DMS 273 (cell line): ENCODE measurements around the gene TMEM31.
A peak's percentile ranks its signal among the peaks of the same experiment; 100 is the strongest.
"Not testable (repeated sequence)": the region's sequence is repeated elsewhere in the genome, so short reads cannot be mapped to it uniquely, and the experiment has no call there.

Source experiments
- DNase-seq: peaks from one replicate; lab custom pipeline; 2025; ENCODE audit not compliant: unreplicated experiment; lab: John Stamatoyannopoulos, UW

Gene TMEM31

GRCh38 chrX:103722505-103722904 lies 11.8 kb downstream of the TMEM31 start:
- peak; percentile 28 for DNase-seq

GRCh38 chrX:103726477-103726876 lies 15.8 kb downstream of the TMEM31 start:
- peak; percentile 30 for DNase-seq

DNA sequence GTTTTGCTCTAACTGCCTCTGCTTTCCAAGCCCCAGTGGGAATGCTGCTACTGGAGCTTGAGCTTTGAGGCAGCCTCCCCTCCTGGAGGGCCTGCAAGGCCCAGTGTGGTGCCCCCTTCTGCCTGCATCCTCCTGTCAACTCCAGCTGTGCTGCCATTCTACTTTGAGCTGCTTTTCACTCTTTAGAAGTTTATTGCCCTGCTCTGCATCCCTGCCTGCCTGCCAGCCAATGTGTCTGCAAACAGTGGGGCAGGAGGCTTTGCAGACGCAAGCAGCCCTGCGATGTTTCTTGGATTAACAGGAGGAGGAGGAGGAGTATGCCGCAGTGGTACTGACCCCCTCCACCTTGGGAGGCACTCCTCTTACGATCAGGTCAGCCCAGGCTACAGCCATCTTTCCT lies 16.4 kb downstream of the TMEM31 start:
- DNase-seq: no peak

- no peak for DNase-seq
These were observed 18.3 kb downstream of the TMEM31 start for GRCh38 chrX:103729015-103729414.

DNA sequence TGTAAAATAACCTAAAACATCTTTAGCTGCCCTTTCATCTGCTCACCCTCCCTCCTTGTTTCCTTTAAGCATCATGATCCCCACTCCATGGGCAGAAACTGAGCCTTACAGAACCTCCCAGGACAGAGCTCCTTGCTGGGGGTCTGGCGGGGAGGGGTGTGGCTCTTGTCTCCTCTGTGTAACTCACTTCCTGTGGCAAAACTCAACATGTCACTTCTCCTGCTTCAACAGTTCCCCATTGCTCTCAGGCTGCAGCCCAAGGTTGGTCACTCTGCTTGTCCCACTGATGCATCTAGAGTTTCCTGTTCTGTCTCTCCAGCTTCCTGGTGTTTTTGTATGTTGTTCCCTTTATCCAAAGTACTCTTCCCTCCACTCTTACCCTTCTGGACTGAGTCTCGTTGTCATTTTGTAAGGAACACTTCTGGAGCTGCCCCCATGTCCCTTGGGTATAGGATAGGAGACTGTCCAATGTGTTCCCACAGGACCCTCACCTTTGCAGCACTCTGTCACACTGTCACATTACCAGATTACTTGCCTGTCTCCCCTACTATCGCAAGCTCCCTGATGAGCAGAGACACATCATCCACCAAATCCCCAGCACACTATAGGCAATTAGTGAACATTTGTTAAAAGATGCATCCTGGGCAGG lies 19.6 kb downstream of the TMEM31 start:
- no peak for DNase-seq

DNA sequence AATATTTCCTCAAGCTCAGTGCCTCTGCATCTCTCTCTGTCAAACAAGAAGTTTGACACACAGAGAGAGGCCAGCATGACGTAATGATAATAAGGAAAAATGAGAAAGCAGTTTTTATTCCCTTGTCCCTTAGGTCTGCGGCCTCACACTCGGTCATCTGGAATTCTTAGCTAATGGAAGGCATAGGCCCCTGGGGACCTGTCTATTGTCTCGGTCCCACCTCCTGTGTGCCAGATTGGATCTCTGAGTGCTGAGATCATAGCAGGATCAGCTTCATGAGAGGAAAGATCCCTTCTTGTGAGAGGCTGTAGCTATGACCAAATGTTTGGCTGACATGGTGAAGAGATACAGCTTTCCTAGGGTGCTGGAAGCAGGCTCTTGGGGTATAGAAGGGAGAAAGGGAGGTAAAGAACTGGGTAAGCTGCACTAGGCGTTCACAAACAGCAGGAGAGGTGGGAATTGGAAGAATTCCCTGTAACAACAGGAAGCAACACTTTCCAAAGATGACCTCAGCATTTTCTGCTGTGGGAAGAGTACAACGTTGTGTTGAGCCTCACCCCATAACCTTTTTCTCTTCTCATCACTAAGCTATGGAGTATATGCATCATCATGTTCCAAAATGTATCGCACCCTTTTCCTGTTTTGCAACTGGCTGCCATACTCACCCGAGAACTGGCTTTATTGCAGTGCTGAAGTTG lies 20.2 kb downstream of the TMEM31 start:
- peak; percentile 13 for DNase-seq

DNA sequence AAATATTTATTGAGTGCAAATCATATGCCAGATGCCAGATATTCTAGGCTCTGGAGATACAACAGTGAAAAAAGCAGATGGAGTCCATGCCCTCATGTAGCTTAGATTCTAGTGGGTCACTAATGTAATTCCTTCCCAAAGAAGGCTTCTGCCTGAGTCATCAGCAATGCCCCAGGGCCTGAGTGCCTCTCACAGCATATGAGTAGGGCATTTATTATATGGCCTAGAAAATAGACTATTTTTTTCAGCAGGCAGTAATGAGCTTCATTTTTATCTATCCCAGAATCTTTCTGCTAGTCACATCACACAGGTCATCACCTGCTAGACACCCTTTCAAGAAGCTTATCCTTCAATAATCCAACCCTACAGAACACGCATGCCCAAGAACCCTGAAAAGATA lies 22.3 kb downstream of the TMEM31 start:
- DNase-seq: no peak

GRCh38 chrX:103734125-103734760 lies 23.5 kb downstream of the TMEM31 start:
- DNase-seq: no peak

DNA sequence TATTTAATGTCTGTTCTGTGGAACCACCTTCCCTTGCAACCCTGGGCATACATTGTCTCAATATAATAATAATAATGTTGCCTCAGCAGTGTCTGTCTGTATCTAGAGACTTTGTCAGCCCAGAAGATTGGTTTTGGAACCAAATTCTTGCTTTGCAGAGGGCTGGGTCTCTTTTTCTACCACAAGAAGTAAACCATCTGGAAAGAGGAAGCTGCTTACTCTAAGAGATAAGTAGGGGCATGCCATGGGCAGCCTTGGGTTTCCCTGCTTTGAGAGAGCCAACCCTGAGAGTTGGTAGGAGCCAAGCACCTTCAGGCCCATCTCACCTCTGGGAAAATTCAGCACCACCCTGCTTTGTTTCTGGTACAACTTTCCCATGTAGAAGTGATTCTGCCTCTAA lies 27.0 kb downstream of the TMEM31 start:
- no peak for DNase-seq

- no peak for DNase-seq
These were observed 28.7 kb downstream of the TMEM31 start for GRCh38 chrX:103739421-103739820.

GRCh38 chrX:103741879-103742278 lies 31.2 kb downstream of the TMEM31 start:
- no peak for DNase-seq

DNA sequence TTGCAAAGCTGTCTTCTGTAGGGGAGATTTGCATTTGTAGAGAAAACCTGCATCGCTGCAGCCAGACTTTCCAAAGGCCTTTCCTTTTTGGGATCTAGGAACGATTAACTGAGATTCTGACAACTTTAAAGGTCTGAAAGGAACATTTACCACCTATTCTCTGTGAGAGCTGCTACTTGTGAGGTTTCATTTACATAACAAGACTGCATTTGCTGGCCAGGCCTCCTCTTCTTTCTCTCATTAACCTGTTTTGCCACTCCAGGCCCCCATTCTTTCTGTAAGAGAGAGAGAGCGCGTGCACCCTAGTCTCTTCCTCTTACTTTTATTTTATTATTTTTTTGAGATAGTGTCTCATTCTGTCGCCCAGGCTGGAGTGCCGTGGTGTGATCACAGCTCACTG lies 31.6 kb downstream of the TMEM31 start:
- no peak for DNase-seq

DNA sequence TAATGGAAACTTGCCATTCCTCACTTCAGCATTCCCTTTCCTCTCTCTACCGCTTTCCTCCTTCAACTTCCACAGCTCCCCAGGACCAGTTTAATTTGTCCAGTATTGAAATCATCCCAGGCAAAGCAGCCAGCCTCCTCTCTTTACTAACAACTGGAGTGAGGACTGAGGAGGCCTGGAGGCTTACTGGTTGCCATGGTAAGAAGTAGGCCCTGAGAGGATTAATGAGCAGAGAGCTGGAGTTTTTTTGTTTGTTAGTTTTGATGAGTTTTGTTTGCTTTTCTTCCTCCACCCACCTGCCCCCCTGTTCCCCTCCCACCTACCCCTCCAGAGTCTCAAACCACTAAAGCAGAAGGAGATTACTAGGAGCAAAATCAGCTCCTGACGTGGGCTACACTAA lies 36.5 kb downstream of the TMEM31 start:
- no peak for DNase-seq

DNA sequence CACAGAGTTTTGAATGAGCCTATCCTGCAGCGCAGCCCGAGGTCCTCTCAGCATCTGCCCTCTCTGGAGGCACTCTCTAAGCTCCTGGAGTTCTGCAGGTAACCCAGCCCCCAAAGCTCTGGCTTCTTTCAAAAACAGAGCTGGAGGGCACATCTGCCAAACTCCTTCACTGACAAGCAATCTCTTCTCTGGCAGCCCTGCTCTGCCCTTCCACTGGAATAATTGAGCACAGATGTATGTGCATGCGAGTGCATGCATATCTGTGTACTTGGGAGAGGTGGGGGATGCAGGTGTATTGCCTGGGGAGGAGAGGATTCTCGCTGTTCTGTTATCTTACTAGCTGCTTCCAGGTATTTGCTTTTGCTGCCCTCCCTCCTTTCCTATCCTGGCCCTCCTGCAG lies 43.7 kb downstream of the TMEM31 start:
- no peak for DNase-seq

DNA sequence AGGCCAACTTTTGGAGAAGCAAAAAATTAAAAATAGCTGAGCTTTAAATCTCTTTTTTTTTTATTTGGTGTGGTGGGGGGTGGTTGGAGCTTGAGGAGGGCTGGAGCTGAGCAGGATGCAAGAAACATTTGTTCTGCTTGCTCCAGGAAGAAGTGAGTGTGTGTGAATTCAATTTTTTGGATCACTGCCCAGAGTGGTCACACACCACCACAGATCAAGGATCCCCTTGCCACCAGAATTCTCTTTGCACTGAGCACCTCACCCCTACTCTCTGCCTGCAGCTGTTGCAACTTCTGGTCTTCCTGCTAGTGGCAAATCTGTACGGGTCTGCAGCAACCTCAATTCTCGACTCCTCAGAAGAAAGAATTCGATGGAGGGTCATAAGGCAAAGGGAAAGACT lies 46.0 kb downstream of the TMEM31 start:
- no peak for DNase-seq

DNA sequence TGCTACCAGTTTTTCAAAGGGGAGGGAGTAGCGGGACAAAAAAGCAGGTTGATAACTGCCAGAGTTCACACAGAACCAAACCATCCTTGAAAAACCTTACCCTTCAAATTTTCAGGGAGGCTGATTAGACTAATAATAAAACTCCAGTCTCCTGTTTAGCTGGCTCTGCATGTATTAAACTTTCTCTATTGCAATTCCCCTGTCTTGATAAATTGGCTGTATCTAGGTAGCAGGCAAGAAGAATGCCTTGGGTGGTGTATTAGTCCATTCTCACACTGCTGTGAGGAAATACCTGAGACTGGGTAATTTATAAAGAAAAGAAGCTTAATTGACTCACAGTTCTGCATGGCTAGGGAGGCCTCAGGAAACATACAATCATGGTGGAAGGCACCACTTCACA lies 47.8 kb downstream of the TMEM31 start:
- no peak for DNase-seq

DNA sequence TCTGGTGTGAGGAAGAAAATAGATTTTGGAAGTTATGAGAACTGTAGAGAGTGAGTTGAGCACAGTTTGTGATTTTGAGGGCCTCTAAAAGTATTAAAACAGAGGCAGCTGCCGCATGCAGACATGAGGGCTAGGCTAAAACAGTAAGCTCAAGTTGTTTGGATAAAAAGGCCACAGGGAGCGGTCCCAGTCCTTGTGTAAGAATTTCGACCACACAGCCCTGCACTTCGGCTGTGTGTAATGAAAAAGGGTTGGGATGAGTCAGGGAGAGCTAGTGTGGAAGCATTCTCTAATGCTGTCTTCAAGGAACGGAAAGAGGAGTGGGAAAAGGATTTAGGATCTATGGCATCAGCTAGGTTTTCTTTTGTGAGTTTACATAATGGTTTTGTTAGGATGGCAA lies 52.8 kb downstream of the TMEM31 start:
- DNase-seq: not testable (repeated sequence)
